Psoas muscle (tissue), 8 donors: Measurements from ENCODE around the gene KMT2B. TPM values are rescaled to one million over a fixed set of nuclear protein-coding genes. Genes with fewer than 3 reads are reported as not detected.
"Not testable (repeated sequence)": the region's sequence is repeated elsewhere in the genome, so short reads cannot be mapped to it uniquely, and the experiment has no call there.

ENCODE experiments used
- ATAC-seq, 4 donors: fragments of 200-7000 bp; cut with Tn5 transposase; one replicate each; pipeline ENCODE4 v1.9.1; 2020; ENCODE audit warnings: moderate library complexity in 3 of 4, mild to moderate bottlenecking in 2 of 4
- DNase-seq, 2 donors: peaks; one replicate each; pipeline ENCODE4 v3.0.0-alpha.2; 2020
- H3K27ac ChIP-seq: fragments of 200-600 bp; one replicate; pipeline ENCODE4 v1.8.0; 2022
- H3K27me3 ChIP-seq, 3 donors: fragments of 200-600 bp in 1 of 3; one replicate each; pipeline versions ENCODE4 v1.6.1 to v1.8.0; 2013 to 2022; ENCODE audit warnings: low read length in 2 of 3, mild to moderate bottlenecking in 2 of 3, moderate library complexity in 1 of 3; ENCODE audit not compliant: insufficient read depth in 3 of 3
- H3K36me3 ChIP-seq, 2 donors: fragments of 200-600 bp in 1 of 2; one replicate each; pipeline versions ENCODE4 v1.6.1 to v1.8.0; 2013 to 2022; ENCODE audit warnings: low read depth in 1 of 2, mild to moderate bottlenecking in 1 of 2, moderate library complexity in 1 of 2; ENCODE audit not compliant: insufficient read depth in 1 of 2
- H3K4me1 ChIP-seq: fragments of 200-600 bp; one replicate; pipeline ENCODE4 v1.8.0; 2022
- H3K4me3 ChIP-seq: fragments of 200-600 bp; one replicate; pipeline ENCODE4 v1.8.0; 2022; ENCODE audit warnings: mild to moderate bottlenecking
- H3K9me3 ChIP-seq: fragments of 200-600 bp; one replicate; pipeline ENCODE4 v1.8.0; 2022
- CTCF ChIP-seq: fragments of 200-600 bp; IDR thresholded peaks from one replicate; pipeline ENCODE4 v1.8.0; 2022; ENCODE audit warnings: antibody characterized with exemption
- WGBS, 3 donors: extraction: QIAGEN DNeasy Blood & Tissue Kit; methylation state at CpG; one replicate each; pipeline versions ENCODE4 v1.1.6 to v1.1.7; 2013; 5-methylcytosine and 5-hydroxymethylcytosine counted together
- intact Hi-C, 2 donors: fragments of 100-400 bp; cut with DNase I; formaldehyde crosslinking; loops; one replicate each; pipeline versions ENCODE4 v1.11.0 to v1.14.2; 2022
- polyA plus RNA-seq, 3 donors: library from polyadenylated mRNA; stranded (reverse); fragments of 200-250 nt; gene quantifications; one replicate each; pipeline ENCODE4 v1.2.3, GENCODE V29; 2013
- total RNA-seq, 4 donors: library from RNA; stranded (reverse); fragmentation: NEBNext Ultra II Directional in 2 of 4; extraction: Animal tissue kit (Norgen Biotek cat#: 25700) in 2 of 4; gene quantifications; one replicate each; pipeline versions ENCODE4 v1.2.1 to v1.2.4, GENCODE V29; 2021 to 2023
- donor health status: healthy with polysubstance abuse.
- donor health status: DM: no; HTN: no; CAD: no; lungs with moderate emphysema.
- donor health status: Bipolar disorder and iron deficiency.
- donor health status: healthy.
- donor health status: DM: yes; HTN: yes; CAD: no.
- donor health status: DM: no; HTN: no; CAD: no.
- donor health status: DM: no; HTN: no; CAD: no.
- donor health status: DM: yes; HTN: yes; CAD: no.

KMT2B gene
- total and polyA plus RNA-seq, 7 donors = 13.4 to 29.0 (median 20.0) TPM

GRCh38 chr19:35671818-35672217 is 46.0 kb upstream of the KMT2B start:
- Histone ChIP-seq H3K9me3 (no peaks in the 10 kb centered on the region), H3K4me1 (no peaks in the 10 kb centered on the region), H3K36me3 (no peaks in the 10 kb centered on the region), H3K4me3 (no peak overlapping the region), H3K27ac (no peak overlapping the region), H3K27me3 (peaks cover 0 to 34% (median 8%) of the 10 kb centered on the region in 3 donors)
- WGBS, 3 donors = 50 to 56% (median 52%) methylated on average over 3 of the region's 3 CpGs
- TF ChIP-seq CTCF = no peak
- intact Hi-C loops = no loop called here
- no peak for DNase-seq
- ATAC-seq = no peak

- H3K4me3 ChIP-seq = peak overlapping the region; percentile 49
- no peak for TF ChIP-seq CTCF
- no peaks in the 10 kb centered on the region for H3K4me1 ChIP-seq
- no peak overlapping the region for H3K27ac ChIP-seq
- 7 to 9% (median 7%) methylated on average over 35 to 39 of the region's 39 CpGs for WGBS, 3 donors
- H3K9me3 ChIP-seq = no peaks in the 10 kb centered on the region
- DNase-seq = peak in 1 of 2 donors; percentile 34
- H3K36me3 ChIP-seq = no peaks in the 10 kb centered on the region
- H3K27me3 ChIP-seq = peaks cover 0 to 34% (median 8%) of the 10 kb centered on the region in 3 donors
- peak in 1 of 4 donors; percentile 44 for ATAC-seq
- intact Hi-C loops = no loop called here
These were observed 44.5 kb upstream of the KMT2B start for GRCh38 chr19:35673121-35673804.

GRCh38 chr19:35675589-35676140 is 42.1 kb upstream of the KMT2B start:
- Histone ChIP-seq H3K36me3 (no peaks in the 10 kb centered on the region), H3K9me3 (no peaks in the 10 kb centered on the region), H3K4me1 (no peaks in the 10 kb centered on the region), H3K27me3 (peaks cover 0 to 34% (median 8%) of the 10 kb centered on the region in 3 donors), H3K27ac (no peak overlapping the region), H3K4me3 (no peak overlapping the region)
- intact Hi-C loops = no loop called here
- WGBS, 3 donors = 74 to 81% (median 77%) methylated on average over 15 of the region's 15 CpGs
- TF ChIP-seq CTCF = no peak
- DNase-seq (no peak), ATAC-seq (no peak)

- WGBS, 3 donors = 15 to 18% (median 16%) methylated on average over 4 of the region's 4 CpGs
- no peak for TF ChIP-seq CTCF
- no peak overlapping the region for H3K27ac ChIP-seq
- DNase-seq (no peak), ATAC-seq (no peak)
- H3K27me3 ChIP-seq = peaks cover 0 to 7% (median 0%) of the 10 kb centered on the region in 3 donors
- no peaks in the 10 kb centered on the region for H3K4me1 ChIP-seq
- H3K9me3 ChIP-seq = no peaks in the 10 kb centered on the region
- no peak overlapping the region for H3K4me3 ChIP-seq
- intact Hi-C loops = loop anchor here (5.0 kb wide), 1 partner anchor 242 kb away; no protein-coding TSS in a partner anchor
- H3K36me3 ChIP-seq = no peaks in the 10 kb centered on the region
These were observed 28.0 kb upstream of the KMT2B start for GRCh38 chr19:35689836-35690235.

GRCh38 chr19:35691106-35691505 is 26.7 kb upstream of the KMT2B start:
- not testable (repeated sequence) for H3K4me1 ChIP-seq, ATAC-seq, H3K27me3 ChIP-seq, H3K36me3 ChIP-seq, H3K9me3 ChIP-seq, H3K27ac ChIP-seq, DNase-seq, H3K4me3 ChIP-seq
- 87 to 93% (median 92%) methylated on average over 21 to 37 of the region's 37 CpGs for WGBS, 3 donors
- intact Hi-C loops = loop anchor here (5.0 kb wide), 1 partner anchor 241 kb away; no protein-coding TSS in a partner anchor
